Testis (tissue), 2 donors: ENCODE results near the gene HORMAD2.

Experiments used
- CTCF ChIP-seq, 3 experiments: fragments of 450-650 bp in 2 of 3; fragments of 200-600 bp in 1 of 3; sonication (generic) in 1 of 3; IDR thresholded peaks; one replicate each; pipeline ENCODE4 v1.5.1; 2016 to 2019; ENCODE audit warnings: antibody characterized with exemption in 3 of 3, mild to moderate bottlenecking in 2 of 3, moderate library complexity in 1 of 3
- POLR2A ChIP-seq: fragments of 450-650 bp; IDR thresholded peaks from one replicate; pipeline ENCODE4 v1.6.1; 2017; ENCODE audit warnings: antibody characterized with exemption, mild to moderate bottlenecking, moderate library complexity

- TF ChIP-seq CTCF (IDR thresholded peaks at IDR 0.05), result no peak
- no peak for TF ChIP-seq POLR2A
These were observed 24.2 kb upstream of the HORMAD2 start for GRCh38 chr22:30056015-30056414.
